Measurements from ENCODE around the gene AQP7. TPM values are rescaled to one million over a fixed set of nuclear protein-coding genes. Genes with fewer than 3 reads are reported as not detected.

The AQP7 gene
- total and polyA plus RNA-seq, 11 donors: 32.1 to 252 (median 113) TPM

DNA sequence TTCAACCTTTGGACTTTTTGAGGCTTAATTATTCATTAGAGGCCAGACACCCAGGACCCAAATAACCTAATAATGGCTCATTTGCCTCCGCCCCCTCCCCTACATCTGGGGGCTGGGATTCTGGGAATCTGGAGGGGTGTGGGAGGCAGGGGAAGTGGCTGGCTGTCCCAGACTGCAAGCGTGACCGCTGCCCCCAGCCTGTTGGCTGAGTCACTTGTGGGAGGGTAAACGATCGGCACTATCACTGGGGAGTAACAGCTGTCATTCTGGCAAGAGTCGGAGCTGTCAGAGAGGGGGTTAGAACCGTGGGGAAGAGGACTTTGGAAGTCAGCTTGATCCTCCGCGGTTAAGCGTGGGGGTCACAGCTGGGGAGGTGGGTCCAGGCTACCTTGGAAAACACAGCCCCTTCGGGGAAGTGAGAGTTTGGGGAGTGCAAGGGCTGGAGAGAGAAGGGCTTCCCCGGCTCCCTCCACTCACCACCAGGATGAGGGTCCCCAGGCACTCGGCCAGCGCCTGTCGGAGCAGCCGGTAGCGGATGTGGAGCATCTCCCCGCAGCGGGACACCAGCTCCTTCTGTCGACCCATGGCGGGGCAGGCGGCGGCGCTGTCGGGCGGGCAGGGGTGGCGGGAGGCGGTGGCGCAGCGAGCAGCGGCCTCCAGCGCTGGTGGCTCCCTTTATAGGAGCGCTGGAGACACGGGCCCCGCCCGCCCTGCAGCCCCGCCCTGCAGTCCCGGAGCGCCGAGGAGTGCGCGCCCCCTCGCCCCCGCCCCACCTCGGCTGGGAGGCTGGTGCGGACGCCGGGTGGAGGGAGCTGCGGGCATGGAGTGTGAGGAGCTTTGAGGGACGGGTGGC, 44.8 kb upstream of the AQP7 start, which contains the start of gene AQP3:
Gene AQP3 (minus strand): TSS at position 648 of the 853 bp plus-strand sequence. CDS start 63 bp downstream, at position 585.
- Histone ChIP-seq H3K27ac (peak within 1 kb of the TSS in 11 of 12 donors; percentile 38 to 80 (median 63)), H3K36me3 (peaks cover 0 to 5% (median 0%) of the 10 kb centered on the region in 9 donors), H3K4me3 (peak within 1 kb of the TSS; percentile 26 to 67 (median 58)), H3K9me3 (no peaks in the 10 kb centered on the region), H3K27me3 (no peaks in the 10 kb centered on the region), H3K4me1 (peaks cover 0 to 27% (median 12%) of the 10 kb centered on the region in 12 donors)
- DNase-seq (peak; percentile 63 to 84 (median 72)), ATAC-seq (peak; percentile 70 to 87 (median 86))
- WGBS, 4 donors: 1 to 3% (median 3%) methylated on average over 18 to 50 of the region's 50 CpGs
- TF ChIP-seq, protein P1, sequence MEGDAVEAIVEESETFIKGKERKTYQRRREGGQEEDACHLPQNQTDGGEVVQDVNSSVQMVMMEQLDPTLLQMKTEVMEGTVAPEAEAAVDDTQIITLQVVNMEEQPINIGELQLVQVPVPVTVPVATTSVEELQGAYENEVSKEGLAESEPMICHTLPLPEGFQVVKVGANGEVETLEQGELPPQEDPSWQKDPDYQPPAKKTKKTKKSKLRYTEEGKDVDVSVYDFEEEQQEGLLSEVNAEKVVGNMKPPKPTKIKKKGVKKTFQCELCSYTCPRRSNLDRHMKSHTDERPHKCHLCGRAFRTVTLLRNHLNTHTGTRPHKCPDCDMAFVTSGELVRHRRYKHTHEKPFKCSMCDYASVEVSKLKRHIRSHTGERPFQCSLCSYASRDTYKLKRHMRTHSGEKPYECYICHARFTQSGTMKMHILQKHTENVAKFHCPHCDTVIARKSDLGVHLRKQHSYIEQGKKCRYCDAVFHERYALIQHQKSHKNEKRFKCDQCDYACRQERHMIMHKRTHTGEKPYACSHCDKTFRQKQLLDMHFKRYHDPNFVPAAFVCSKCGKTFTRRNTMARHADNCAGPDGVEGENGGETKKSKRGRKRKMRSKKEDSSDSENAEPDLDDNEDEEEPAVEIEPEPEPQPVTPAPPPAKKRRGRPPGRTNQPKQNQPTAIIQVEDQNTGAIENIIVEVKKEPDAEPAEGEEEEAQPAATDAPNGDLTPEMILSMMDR (IDR thresholded peaks at IDR 0.05): peak in 11 of 12 donors; percentile 12 to 51 (median 31)
- peak in 1 of 2 donors; percentile 13 for TF ChIP-seq POLR2A (IDR thresholded peaks at IDR 0.05)
- intact Hi-C loops (cut with DNase I): loop anchor here in 1 of 10 donors (5.0 kb wide), 1 partner anchor 70 kb away; no protein-coding TSS in a partner anchor

DNA sequence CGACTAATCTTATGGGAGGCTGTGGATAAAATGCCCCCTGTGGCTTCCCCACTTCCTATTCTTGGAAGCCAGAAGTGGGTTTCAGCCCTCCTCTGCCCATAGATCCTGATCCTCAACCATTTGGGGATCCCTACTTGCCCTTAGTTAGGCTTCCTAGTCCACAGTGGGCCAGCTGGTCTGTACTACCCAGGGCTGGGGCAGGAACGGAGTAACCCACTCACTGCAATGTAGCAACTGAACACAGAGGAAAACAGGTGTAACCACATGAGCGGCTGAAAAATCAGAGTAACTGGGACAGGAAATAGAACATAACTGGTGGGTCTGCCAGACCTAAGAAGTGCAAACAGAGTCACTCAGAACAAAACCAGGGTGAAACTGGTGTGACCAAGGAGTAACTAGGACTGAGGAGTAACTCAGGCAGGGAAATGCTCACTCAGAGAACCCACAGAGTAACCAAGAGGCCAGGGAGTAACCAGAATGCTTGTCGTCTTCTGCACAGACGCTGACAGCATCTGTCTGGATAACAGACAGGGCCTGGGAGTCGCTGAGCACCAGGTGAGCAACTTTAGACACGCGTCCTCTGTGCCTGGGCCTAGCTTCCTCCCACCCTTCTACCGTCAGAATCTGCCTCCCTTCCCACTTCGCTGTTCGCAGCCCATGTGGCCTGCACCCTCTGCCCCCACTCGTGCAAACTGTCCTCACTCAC, 44.0 kb upstream of the AQP7 start:
- Histone ChIP-seq H3K27ac (peak overlapping the region in 10 of 12 donors; percentile 38 to 80 (median 66)), H3K4me1 (peaks cover 0 to 27% (median 12%) of the 10 kb centered on the region in 12 donors), H3K27me3 (no peaks in the 10 kb centered on the region), H3K9me3 (no peaks in the 10 kb centered on the region), H3K36me3 (peaks cover 0 to 5% (median 0%) of the 10 kb centered on the region in 9 donors), H3K4me3 (peak overlapping the region; percentile 26 to 67 (median 58))
- DNase-seq (no peak), ATAC-seq (peak in 3 of 4 donors; percentile 3 to 45 (median 28))
- TF ChIP-seq, protein P1 (IDR thresholded peaks at IDR 0.05): no peak
- no peak for TF ChIP-seq POLR2A (IDR thresholded peaks at IDR 0.05)
- intact Hi-C loops (cut with DNase I): loop anchor here in 1 of 10 donors (5.0 kb wide), 1 partner anchor 69 kb away; no protein-coding TSS in a partner anchor
- WGBS, 4 donors: 60 to 61% (median 61%) methylated on average over 12 of the region's 12 CpGs

DNA sequence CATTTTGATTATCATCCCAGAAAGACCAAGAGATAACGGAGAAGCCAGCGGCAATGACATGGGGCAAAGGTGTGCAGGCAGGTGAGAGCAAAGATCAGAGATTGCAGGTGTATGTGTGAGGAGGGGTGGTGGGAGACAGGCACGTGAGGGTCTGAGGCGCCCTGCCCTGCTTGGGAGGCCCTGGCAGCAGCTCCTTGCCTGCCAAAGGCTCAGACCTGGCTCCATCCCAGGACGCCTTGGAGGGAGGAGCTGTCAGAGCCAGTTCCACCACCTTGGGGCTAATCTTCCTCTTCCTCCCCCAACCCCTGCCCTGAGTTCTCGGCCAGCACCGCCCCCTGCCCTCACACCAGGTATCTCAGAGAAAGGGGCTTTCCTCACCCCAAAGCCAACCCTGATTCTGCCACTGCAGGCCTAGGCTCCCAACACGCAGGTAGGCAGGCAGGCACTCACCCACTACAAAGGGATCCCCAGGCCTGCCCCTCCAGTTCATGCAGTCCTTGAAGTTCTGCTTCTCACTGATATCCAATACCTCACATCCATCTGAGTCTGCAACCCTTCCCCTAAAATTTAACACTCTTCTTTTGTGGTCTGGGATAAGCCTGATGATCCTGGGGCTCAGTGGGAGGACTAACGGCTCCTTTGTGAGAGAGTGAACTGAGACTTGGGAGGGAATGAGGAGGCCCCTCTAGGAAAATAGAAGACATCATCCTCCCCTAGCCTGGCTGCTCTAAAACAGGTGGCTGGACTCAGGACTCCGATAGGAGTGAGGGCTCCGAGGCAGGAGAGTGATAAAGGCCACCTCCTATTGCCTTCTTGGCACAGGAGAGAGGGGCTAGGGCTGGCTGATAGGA, 43.2 kb upstream of the AQP7 start:
- whole genome bisulfite sequencing, 4 donors: 80 to 91% (median 87%) methylated on average over 9 to 11 of the region's 11 CpGs
- H3K4me3 ChIP-seq: peak overlapping the region in 10 of 12 donors; percentile 32 to 67 (median 58)
- ATAC-seq: no peak

More for the DNA sequence above, 43.2 kb upstream of the AQP7 start:
- no peaks in the 10 kb centered on the region for H3K9me3 ChIP-seq
- peaks cover 0 to 5% (median 0%) of the 10 kb centered on the region in 9 donors for H3K36me3 ChIP-seq
- intact Hi-C loops (cut with DNase I): loop anchor here in 1 of 10 donors (5.0 kb wide), 1 partner anchor 68 kb away; no protein-coding TSS in a partner anchor
- H3K27me3 ChIP-seq: no peaks in the 10 kb centered on the region
- peak overlapping the region in 6 of 12 donors; percentile 57 to 79 (median 70) for H3K27ac ChIP-seq
- H3K4me1 ChIP-seq: peaks cover 0 to 27% (median 12%) of the 10 kb centered on the region in 12 donors
- TF ChIP-seq, protein P1 (IDR thresholded peaks at IDR 0.05): no peak
- no peak for TF ChIP-seq POLR2A (IDR thresholded peaks at IDR 0.05)
- no peak for DNase-seq

Data from heart left ventricle (tissue), 16 donors.